DMS153 (cell line): ENCODE results near the gene SETX.

Experiments
- DNase-seq: peaks from one replicate; lab custom pipeline; 2025; lab: John Stamatoyannopoulos, UW

The SETX gene

GRCh38 chr9:132214027-132214622 lies 140.7 kb downstream of the SETX start:
- peak; percentile 72 for DNase-seq

GRCh38 chr9:132211570-132211969 lies 143.2 kb downstream of the SETX start:
- no peak for DNase-seq
